Anterior cingulate cortex (tissue), 58 donors: ENCODE measurements around the gene SPON2.
A peak's percentile ranks its signal among the peaks of the same experiment; 100 is the strongest.

Experiments
- DNase-seq, 58 donors: peaks; one replicate each; lab custom pipeline; 2025; lab: John Stamatoyannopoulos, UW

Gene SPON2

DNA sequence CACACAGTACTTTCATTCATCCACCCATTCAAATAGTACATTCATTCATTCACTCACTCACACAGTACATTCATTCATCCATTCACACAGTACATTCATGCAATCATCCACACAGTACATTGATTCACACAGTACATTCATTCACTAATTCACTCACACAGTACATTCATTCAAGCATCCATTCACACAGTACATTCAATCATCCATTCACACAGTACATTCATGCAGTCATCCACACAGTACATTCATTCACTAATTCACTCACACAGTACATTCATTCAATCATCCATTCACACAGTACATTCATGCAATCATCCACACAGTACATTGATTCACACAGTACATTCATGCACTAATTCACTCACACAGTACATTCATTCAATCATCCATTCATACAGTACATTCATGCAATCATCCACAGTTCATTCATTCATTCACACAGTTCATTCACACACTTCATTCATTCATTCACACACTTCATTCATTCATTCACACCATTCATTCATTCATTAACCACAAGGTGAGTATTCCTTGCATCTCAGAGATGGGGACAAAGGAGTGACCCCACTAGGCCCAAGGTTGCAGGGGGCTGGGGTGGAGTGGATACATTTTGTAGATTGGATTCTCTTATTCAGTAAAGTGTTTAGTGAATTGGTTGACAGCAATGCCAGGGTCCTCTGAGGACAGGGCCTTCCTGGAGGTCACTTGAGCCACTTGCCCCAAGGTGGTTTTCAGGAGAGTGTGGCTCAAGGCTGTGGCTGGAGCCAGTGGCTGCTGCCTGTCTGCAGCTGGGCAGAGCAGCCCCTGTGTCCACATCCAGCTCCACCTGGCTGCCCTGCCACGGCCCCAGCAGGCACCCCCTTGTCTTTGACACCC lies 4.3 kb upstream of the SPON2 start:
- no peak for DNase-seq

DNA sequence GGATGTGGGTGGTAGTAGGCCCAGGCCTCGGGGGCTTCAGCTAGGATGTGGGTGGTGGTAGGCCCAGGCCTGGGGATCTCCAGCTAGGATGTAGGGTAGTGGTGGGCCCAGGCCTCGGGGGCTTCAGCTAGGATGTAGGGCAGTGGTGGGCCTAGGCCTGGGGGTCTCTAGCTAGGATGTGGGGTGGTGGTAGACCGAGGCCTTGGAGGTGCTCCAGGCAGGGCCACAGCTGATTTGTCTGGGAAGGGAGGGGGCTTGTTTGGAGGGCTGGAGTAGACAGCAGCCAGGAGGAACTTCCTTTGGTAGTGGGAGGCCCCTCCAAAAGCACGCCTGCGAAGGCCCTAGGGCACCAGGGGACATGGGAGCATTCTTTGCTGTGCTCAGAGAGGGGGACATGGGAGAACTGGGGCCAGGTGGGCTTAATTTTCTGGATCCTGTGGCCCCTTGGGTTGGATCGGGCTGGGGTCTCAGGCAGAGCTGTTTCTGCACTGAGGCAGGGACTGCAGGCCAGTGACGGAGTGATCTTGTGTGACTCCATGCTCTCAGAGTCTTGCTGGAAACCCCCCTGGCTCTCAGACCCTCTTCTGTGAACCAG lies 3.3 kb upstream of the SPON2 start:
- DNase-seq = no peak

DNA sequence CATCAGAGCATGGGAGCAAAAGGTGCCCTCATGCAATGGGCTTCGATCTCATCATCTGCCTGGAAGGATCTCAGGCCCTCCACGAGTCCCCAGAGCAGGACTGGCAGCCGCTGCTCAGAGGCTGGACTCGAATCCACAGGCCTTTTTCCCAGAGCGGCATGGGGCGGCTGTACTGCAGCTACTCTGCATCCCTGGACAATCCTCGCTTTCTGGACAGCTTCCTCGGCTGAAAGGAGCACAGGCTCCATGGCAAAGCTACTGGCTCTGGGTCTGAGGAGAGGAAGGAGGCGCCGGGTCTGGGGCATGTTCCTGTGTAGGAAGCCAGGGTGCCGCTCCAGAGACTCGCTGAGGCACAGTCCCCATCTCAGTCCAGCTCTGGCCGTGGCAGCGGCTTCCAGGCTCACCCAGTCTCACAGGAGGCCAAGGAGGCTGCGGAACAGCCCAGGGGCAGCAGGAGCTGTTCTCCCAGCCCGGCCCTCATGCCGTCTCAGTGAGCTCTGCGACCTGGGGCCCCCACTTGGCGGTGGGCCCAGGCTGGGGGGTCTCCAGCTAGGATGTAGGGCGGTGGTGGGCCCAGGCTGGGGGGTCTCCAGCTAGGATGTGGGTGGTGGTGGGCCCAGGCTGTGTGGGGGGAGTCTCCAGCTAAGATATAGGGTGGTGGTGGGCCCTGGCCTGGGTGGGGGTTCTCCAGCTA lies 2.7 kb upstream of the SPON2 start:
- peak in 1 of 58 donors; percentile 18 for DNase-seq

DNA sequence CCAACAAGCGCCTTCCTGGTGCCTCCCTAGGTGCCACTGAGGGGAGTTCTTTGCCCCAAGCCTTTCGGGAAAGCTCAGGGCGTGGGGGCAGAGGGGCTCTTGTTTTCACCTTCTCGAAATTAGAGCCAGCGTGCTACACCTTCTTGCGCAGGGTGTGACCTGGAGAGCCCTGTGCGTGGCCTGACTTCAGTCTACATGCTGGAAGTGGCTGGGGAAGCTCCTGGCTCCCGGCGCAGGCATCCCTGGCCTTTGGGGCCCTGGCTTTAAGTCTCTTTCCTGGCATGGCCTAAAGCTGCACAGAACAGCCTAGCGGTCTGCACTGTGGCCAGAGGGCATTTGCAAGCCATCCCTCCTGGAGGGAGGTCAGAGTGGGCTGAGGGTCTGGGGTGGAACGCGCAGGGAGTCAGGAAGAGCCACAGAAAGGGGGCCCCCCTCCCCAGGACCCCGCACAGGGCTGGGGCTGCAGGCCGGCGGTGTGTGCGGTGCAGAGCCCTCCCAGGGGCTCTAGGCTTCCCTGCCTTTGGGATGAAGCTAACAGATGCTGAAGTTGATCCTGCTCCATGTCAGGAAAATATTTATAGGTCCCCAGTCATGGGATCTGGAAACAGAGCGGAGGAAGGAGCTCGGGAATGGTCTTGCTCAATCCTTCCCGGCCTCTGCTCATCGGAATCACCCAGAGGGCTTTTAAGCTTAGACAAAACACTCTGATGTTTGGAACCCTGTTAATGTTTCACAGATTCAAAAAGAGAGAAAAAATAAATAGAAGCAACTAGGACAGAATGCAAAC lies 781 bp upstream of the SPON2 start:
- DNase-seq = no peak

DNA sequence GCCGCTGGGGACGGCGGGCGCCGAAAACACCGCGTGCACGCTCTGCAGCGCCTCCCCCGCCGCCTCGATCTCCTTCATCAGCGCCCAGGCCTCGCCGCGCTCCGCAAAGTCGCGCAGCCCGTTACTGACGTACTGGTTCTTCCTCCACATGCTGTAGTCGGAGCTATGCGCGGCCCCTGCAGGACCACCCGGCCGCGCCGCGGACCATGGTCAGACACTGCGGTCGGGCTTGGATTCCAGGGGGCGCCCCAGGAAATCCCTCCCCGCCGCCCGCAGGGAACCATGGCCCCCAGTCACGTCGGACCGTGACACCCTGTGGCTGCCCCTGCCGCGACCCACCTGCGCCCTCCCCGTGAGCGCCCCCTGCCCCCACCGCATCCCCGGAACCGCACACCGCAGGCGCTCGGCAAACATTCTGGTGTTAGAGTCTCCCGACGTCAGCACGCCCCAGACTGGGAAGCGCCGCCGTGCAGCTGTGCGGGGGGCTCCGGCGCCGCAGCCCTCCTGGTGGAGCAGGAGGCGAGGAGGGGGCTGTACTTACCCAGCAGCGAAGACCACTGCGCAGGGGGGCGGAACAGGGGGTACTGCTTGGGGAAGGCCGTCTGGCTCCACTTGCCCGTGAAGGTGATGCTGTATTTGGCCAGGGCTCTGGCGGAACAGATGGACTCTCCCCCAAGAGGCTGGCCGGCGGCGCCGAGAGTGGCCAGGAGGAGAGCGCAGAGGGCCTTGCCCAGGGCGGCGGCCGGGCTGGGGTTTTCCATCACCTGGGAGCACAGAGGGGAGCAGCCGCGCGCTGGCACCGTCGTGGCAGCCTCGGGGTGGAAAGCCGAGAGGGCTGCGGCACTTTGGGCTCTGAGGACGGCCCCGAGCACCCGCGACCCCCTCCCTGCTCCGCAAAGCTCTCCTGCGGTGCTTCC lies 814 bp downstream of the SPON2 start:
- DNase-seq = peak in 1 of 58 donors; percentile 22

DNA sequence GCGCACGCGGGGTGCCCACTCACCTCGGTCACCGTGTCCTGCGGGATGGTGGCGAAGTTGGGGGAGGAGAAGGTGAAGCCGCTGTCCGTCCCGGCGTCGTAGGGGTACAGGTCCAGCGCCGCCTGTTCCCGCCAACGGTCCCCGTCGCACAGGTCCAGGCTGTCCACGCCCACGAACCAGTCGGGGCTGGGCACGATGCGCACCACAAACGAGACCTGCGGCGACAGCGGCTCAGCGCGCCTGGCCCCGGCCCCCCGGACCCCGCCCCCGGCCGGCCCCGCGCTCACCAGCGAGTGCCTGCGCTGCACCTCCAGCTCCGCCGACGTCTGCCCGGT lies 1.4 kb downstream of the SPON2 start:
- no peak for DNase-seq

DNA sequence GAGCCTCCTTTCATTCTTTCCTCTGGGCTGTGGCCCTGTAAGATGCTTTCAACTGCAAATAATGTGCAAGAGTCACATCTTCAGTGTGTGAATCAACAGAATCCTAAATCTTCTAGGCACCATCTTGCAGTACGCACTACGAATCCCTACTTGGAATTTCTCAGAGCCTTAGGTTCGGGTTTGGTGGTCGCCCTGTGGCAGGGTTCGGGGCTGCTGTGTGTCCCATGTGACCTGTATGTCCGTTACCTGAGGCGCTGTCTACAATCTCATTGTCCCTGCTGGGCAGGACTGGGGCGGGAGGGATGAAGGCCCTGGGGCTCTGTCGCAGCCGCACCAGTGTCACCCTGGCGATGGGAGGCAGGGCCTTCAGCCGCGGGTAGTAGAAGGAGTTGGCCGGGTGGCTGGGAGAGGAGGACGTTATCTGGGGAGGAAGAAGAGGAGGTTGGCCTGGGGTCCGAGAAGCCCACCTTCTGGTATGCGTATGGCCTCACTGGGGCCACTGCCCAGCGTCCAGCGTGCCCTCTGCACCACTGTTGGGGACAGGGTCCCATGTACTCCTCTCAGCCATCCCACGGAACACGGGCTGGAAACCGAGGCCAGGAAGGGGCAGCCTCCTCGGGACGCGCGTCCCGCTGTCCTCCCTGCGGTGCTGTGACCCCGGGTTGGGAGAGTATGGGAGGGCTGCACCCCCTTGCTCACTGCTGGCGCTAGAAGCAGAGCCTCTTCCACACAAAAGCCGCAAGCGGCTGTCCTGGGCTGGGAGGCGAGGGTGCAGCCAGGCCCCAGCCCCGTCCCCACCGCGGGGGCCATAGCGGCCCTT lies 2.0 kb downstream of the SPON2 start:
- no peak for DNase-seq

DNA sequence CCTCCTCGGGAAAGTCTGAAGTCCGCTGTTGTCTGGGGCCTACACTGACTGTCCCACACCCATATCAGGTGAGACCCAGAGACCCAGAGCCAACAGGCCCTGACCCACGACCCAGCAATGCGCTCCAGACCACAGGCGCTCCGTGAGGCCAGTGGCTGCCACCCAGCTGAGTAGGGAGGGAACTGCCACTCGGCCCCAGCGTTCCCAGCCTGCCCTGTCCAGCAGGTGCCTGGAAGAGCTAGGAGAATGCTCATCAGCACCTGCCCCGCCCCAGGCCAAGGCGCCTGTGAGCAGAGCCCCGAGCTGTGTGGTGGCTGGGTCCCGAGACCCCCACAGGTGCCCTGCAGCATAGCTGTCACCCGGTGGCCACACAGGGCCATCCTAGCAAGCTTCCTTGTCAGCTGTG lies 2.7 kb downstream of the SPON2 start:
- no peak for DNase-seq

DNA sequence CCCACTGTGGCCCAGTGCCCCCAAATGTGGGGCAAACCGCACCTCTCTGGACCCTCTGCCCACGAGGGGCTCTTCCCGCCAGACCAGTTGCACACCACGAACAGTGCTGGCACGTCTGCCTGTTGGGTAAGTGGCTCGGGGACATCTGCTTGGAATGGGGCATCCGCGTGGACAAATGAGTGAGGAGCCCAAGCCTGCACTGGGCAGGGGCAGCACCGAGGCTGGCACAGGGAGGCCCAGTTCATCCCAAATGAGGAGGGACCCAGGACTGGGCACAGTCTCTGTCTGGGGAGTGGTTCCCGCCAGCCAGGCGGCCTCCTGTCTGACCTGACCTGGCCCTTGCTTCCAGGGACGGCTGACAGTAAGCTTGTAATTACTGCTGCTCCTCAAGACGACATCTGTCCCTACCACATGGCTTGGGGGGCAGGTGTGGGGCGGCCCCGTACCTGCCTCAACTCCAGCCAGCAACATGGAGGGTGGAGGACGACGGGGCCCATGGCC lies 3.2 kb downstream of the SPON2 start:
- DNase-seq = no peak

DNA sequence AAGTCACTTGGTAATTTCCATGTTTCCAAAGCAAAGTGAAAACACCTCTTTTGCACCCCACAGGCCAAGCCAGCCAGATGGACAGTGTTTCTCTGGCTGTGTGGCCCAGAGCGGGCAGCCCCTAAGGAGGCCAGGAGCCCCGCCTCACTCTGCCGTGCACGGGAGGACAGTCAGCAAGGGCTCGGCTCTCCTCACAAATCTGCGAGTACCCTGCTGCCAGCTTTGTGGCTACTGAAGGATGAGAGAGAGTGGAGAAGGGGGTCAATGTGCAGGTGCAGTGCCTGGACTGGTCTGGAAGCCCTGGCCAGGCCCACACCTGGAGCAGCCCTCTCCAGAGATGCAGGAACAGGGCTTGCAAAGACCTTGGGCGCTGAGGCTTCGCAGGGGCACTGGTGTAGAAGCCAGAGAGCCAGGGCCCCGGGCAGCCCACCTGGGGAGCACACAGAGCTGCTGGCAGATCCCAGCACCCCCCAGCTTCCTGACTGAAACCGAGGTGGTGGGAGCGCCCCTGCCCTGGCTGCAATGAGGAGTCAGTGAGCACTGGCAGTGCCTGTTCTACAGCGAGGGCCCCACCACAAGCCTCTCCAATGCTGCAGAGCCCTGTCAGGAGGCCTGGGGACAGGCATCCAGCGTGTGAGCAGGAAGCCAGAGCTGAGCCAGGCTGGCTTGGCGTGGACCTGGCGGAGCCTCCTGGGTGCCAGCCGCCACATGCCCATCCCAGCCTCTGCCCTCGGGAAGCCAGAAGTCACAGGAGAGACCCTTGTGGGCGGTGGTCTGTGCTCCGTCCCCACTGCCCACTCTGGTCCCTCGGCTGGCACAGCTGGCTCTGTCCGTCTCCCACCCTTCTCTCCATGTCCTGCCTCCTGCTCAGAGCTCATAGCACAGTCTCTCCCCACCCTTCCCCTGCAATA lies 3.9 kb downstream of the SPON2 start:
- DNase-seq = no peak

DNA sequence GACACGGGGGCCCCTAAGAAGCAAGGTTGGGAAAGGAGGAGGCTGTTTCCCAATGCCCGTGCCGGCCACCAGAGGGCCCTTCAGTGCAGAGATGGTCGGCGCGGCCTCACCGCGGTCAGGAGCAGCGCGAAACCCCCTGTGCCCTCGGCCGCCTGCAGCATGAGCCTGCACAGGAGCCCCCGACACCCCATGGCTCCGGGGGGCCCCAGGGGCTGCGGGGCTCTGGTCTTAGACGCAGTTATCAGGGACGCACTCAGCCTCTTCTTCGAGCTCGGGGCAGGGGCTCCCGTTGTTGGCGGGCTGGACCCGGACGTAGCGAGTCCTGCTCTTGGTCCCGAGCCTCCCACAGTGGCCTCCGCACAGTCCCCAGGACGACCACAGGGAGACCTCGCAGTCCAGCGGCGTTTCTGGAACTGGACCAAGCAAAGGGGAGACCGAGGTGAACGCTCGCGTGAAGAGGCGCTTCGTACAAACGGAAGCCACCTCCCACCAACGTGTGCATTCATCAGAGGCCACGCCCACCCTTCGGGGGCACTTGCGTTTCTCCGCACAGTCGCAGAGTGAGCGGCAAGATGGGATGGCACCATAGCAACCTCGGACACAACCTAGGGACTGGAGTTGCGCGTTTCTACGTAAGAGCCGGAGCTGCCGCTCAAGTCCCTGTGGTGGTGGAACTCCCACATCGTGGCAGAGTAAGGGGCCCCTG lies 5.0 kb downstream of the SPON2 start:
- DNase-seq = peak in 53 of 58 donors; percentile 17 to 75 (median 50)

DNA sequence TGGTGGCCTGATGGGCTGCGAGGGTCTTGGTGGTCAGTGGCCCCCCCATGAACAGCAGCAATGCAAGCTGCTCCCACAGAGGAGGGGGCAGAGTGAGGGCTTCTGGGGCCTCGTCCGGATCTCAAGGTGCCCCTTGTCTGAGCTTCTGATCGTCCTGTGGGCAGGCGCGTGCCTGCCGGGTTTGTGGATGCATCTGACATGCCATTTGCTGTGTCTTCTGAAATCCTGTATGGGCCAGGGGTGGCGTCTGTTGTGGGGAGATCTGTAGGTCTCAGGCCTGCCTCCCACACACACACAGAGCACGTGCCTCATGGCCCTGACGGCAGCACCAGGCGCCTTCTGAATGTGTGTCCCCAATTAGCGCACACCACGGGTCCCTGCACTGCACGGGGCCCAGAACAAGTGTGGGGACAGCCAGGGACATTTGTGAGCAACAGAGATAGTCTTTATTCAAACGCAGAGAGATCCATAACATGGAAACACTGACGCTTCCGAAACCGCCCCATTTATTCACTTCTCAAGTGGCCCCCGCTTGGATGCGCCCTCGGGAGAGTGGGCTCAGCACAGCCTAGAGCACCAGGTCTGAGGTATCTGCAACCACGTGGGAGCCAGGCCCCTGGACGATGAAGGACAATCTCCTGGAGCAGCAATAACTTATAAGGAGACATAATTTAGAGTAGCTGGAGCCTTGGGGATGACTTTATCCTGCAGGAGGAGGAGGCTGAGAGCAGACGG lies 5.7 kb downstream of the SPON2 start:
- no peak for DNase-seq

DNA sequence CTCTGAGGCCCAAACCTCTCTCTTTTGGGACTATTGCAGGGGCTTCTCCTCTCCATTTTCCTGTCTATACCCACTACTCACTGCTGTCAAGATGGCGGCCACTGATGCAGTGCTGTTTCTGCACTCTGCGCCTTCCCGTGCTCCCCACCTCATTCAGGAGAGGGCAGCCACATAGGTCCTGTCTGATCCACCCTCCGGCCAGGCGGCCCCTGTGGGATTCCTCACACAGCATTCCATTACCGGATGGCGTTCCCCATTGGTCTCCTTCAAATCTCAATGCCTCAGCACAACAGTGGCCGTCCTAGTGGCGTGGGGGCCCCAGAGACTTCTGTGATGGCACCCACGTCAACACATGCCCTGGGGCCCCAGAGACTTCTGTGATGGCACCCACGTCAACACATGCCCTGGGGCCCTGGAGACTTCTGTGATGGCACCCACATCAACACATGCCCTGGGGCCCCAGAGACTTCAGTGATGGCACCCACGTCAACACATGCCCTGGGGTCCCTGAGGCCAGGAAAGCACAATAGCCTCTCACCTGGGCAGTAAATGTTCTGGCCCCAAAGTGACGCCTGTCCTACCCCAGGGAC lies 7.3 kb downstream of the SPON2 start:
- DNase-seq = no peak

DNA sequence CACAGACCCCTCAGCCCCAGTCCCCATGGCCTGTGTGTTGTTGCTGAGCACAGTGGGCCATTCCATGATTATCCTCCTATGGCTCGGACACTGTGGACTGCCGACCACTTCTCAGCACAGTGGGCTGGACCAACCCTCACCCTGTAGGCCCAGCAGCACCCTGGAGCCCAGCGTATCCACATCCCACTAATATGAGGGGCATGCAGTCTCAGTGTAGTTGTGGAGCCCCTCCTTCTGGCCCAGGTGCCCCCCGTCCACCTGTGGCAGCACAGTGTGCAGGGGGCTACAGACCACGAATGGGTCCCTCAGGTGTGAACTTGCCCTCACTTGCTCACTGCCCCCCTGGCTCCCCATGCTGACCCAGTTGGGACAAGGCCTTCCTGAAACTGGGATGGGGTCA lies 7.9 kb downstream of the SPON2 start:
- no peak for DNase-seq

DNA sequence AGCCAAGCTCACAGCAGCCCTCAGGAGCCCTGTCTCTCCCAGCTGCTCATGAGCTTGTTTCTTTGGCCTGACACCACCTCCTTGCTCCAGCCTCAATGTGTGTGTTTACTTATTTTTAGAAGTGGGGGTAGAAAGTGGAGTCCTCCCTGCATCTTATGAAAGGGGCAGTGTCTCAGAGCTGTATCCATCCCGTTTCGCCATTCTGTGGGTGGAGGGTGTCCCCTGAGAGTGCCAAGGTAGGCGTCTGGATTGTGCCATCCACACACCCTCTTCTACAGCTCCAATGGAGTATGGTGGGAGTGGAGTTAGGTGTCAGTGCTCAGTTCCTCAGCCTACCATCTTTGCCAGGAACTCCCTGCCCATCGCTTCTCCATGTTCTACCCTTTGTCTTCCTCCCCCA lies 8.3 kb downstream of the SPON2 start:
- DNase-seq = no peak

DNA sequence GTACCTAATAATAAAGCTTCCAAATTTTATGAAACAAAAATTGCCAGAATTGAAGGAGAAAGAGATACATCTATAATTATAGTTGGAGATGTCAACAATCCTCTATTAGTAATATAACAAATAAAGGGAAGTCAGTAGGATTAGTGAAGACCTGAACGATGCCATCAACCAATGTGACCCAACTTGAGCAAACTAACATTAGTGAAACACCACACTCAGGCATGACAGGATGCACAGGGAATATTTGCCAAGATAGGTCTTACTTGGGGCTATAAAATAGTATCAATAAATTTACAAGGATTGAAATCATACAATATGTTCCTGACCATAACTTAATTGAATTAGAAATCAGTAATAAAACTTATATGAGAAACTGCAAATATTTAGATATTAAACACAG lies 12.0 kb downstream of the SPON2 start:
- DNase-seq = no peak
